ENCODE results near the gene THRB.

GRCh38 chr3:24336101-24336500 lies 158.5 kb downstream of the THRB start:
- no peak for TF ChIP-seq CTCF (IDR thresholded peaks at IDR 0.05)
- no peak for TF ChIP-seq POLR2A (IDR thresholded peaks at IDR 0.05)
